Naive thymus-derived CD4-positive, alpha-beta T cell (primary cell): ENCODE data around the gene BAHD1. TPM values are rescaled to one million over a fixed set of nuclear protein-coding genes. Genes with fewer than 3 reads are reported as not detected.
A peak's percentile ranks its signal among the peaks of the same experiment; 100 is the strongest.

ENCODE experiments used
- ATAC-seq: fragments of 150-1000 bp; cut with Tn5 transposase; 2 replicates; pipeline ENCODE4 v1.10.0; 2021; ENCODE audit warnings: mild to moderate bottlenecking, moderate library complexity
- CTCF ChIA-PET: fragments of 350-600 bp; sonication (Branson Sonifier 250); formaldehyde crosslinking; loops from one replicate; lab custom pipeline; 2021; ENCODE audit warnings: antibody characterized with exemption; lab: Charles Lee
- POLR2A ChIA-PET: fragments of 350-600 bp; sonication (Branson Sonifier 250); formaldehyde crosslinking; loops from one replicate; lab custom pipeline; 2021; ENCODE audit warnings: antibody characterized with exemption, inconsistent platforms; lab: Charles Lee
- DNase-seq, 9 donors: peaks; one replicate each; pipeline versions ENCODE4 v3.0.0 to v3.0.0-alpha.2; 2020 to 2022; ENCODE audit warnings: mixed read lengths in 1 of 9
- H3K27ac ChIP-seq: one replicate; pipeline ENCODE4 v1.7.0; 2013; ENCODE audit warnings: mild to moderate bottlenecking, low read depth, low read length, moderate library complexity
- H3K27me3 ChIP-seq, 2 donors: one replicate each; pipeline ENCODE4 v1.7.0; 2013; ENCODE audit warnings: low read length in 2 of 2, mild to moderate bottlenecking in 2 of 2, moderate library complexity in 2 of 2; ENCODE audit not compliant: control insufficient read depth in 2 of 2, insufficient read depth in 2 of 2
- H3K36me3 ChIP-seq, 3 experiments: 1 replicate in 2 of 3; 2 replicates in 1 of 3; pipeline ENCODE4 v1.7.0; 2013; ENCODE audit warnings: low read length in 3 of 3, mild to moderate bottlenecking in 3 of 3, moderate library complexity in 1 of 3; ENCODE audit not compliant: insufficient read depth in 3 of 3, control insufficient read depth in 2 of 3
- H3K4me1 ChIP-seq, 2 donors: one replicate each; pipeline ENCODE4 v1.7.0; 2013; ENCODE audit warnings: low read length in 2 of 2, mild to moderate bottlenecking in 2 of 2, moderate library complexity in 1 of 2; ENCODE audit not compliant: control insufficient read depth in 2 of 2, insufficient read depth in 2 of 2
- H3K4me3 ChIP-seq: 2 replicates; pipeline ENCODE4 v1.7.0; 2013; ENCODE audit warnings: mild to moderate bottlenecking, low read length
- H3K9me3 ChIP-seq, 3 experiments: 1 replicate in 2 of 3; 2 replicates in 1 of 3; pipeline ENCODE4 v1.7.0; 2013; ENCODE audit warnings: low read length in 3 of 3; ENCODE audit not compliant: control insufficient read depth in 2 of 3
- H3K27ac Mint-ChIP-seq, 9 donors: one replicate each; pipeline ENCODE4 v1.8.0; 2020 to 2022; ENCODE audit warnings: mixed read lengths in 9 of 9, mild to moderate bottlenecking in 8 of 9, moderate library complexity in 5 of 9, inconsistent platforms in 2 of 9
- H3K27me3 Mint-ChIP-seq, 5 donors: one replicate each; pipeline ENCODE4 v1.8.0; 2021 to 2022; ENCODE audit warnings: mixed read lengths in 5 of 5, mild to moderate bottlenecking in 1 of 5
- H3K36me3 Mint-ChIP-seq, 5 donors: one replicate each; pipeline ENCODE4 v1.8.0; 2020 to 2022; ENCODE audit warnings: mixed read lengths in 5 of 5, mild to moderate bottlenecking in 3 of 5, inconsistent platforms in 1 of 5
- H3K4me1 Mint-ChIP-seq, 7 donors: one replicate each; pipeline ENCODE4 v1.8.0; 2020 to 2022; ENCODE audit warnings: mixed read lengths in 7 of 7, mild to moderate bottlenecking in 3 of 7, inconsistent platforms in 1 of 7
- H3K4me3 Mint-ChIP-seq, 10 donors: one replicate each; pipeline ENCODE4 v1.8.0; 2020 to 2022; ENCODE audit warnings: mild to moderate bottlenecking in 10 of 10, mixed read lengths in 10 of 10, moderate library complexity in 6 of 10, inconsistent platforms in 2 of 10
- H3K9me3 Mint-ChIP-seq, 11 donors: one replicate each; pipeline ENCODE4 v1.8.0; 2020 to 2022; ENCODE audit warnings: mixed read lengths in 11 of 11, mild to moderate bottlenecking in 4 of 11, inconsistent platforms in 1 of 11, moderate library complexity in 1 of 11
- intact Hi-C, 2 donors: fragments of 100-400 bp; cut with micrococcal nuclease; formaldehyde crosslinking; loops; one replicate each; pipeline ENCODE4 v1.15.1; 2023
- polyA plus RNA-seq, 2 donors: library from polyadenylated mRNA; unstranded; fragments of 300-500 nt; fragmentation: Illumina TruSeq; gene quantifications; one replicate each; pipeline ENCODE4 v1.2.3, GENCODE V29; 2021
- total RNA-seq, 6 experiments: library from RNA in 5 of 6; stranded (reverse) in 5 of 6; gene quantifications; 1 replicate in 5 of 6; 2 replicates in 1 of 6; pipeline ENCODE4 v1.2.3 and lab custom pipeline; 2021 to 2026

The BAHD1 gene
- total and polyA plus RNA-seq, 7 experiments from 2014 or later = 2.2 to 48.8 (median 29.6) TPM

DNA sequence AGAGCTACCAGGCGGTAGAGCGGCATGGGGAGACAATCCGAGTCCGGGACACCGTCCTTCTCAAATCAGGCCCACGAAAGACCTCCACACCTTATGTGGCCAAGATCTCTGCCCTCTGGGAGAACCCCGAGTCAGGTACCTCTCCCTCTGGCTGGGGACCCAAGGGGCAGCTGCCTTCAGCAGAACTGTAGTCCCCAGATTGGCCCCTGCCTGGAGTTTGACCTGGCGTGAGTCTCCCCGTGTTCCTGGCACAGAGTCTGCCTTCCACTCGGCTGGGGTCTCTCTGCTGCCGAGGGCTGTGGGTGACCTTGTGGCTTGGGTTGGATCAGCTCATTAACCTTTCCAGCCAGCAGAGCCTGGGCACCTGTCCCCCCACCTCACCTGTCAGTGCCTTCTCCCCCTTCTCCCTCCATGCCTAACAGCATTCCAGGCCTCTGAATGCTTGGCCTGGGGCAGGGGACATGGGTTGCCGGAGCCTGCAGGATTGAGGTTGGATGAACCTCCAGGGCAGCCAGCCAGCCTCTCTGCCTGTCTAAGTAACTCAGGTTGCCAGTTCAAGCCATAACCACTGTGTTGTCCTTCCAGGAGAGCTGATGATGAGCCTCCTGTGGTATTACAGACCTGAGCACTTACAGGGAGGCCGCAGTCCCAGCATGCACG is 23.3 kb downstream of the BAHD1 start:
- H3K9me3 ChIP-seq = no peaks in the 10 kb centered on the region
- H3K27ac ChIP-seq = no peak overlapping the region
- H3K27me3 ChIP-seq = no peaks in the 10 kb centered on the region
- no peak overlapping the region for H3K4me3 ChIP-seq
- DNase-seq (no peak), ATAC-seq (no peak)
- intact Hi-C loops = loop anchor here in 1 of 2 donors (10.0 kb wide), 1 partner anchor 341 kb away; the partner anchor contains the start of genes DNAJC17 and ZFYVE19
- peaks cover 0 to 22% (median 0%) of the 10 kb centered on the region in 5 donors for H3K36me3 Mint-ChIP-seq
- peaks cover 9 to 29% (median 17%) of the 10 kb centered on the region in 7 donors for H3K4me1 Mint-ChIP-seq
- peaks cover 0 to 72% (median 19%) of the 10 kb centered on the region in 3 experiments for H3K36me3 ChIP-seq
- peaks cover 0 to 17% of the 10 kb centered on the region in 2 donors for H3K4me1 ChIP-seq
- CTCF ChIA-PET = interaction anchor here (0.8 kb wide), 1 partner anchor 190 kb away, joined by 4 read pairs; no protein-coding TSS in a partner anchor
- no peaks in the 10 kb centered on the region for H3K27me3 Mint-ChIP-seq
- POLR2A ChIA-PET = interaction anchor here (1.3 to 3.3 kb wide), 2 partner anchors 8 to 11 kb away, joined by 3 to 17 read pairs; no protein-coding TSS in a partner anchor
- no peak overlapping the region for H3K4me3 Mint-ChIP-seq
- H3K27ac Mint-ChIP-seq = peak overlapping the region in 4 of 9 donors; percentile 21 to 66 (median 36)
- no peaks in the 10 kb centered on the region for H3K9me3 Mint-ChIP-seq

DNA sequence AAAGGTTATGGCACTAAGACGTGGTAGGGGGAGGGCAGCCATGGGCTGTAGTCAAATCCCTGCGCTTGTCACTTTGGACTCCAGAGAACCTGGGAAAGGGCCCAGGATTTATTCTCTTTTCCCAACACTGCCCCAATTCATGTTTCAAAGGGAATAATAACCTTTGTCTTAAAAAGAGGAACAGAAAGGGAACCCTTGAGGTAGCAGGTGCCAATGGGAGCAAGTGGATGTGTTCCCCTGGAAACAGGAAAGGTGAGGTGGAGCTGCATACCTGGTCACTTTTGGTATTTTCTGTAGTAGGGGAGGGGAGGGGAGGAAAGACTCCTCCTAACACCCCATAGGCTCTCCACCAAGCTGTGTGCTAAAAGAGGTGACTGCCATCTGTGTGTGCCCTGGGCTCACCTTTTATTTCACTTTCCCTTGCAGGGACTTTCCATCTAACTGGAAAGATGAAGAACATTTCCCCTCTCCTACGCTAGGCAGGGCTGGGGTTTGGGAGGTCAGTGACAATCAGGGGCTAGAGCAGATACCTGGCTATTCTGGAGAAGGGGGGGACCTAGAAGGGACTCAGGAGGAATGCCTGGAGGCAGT is 23.9 kb downstream of the BAHD1 start:
- H3K4me1 Mint-ChIP-seq = peaks cover 9 to 30% (median 18%) of the 10 kb centered on the region in 7 donors
- POLR2A ChIA-PET = interaction anchor here (0.6 to 3.3 kb wide), 3 partner anchors 8 to 1210 kb away, joined by 3 to 17 read pairs (median 3); no protein-coding TSS in a partner anchor
- H3K36me3 Mint-ChIP-seq = peaks cover 0 to 22% (median 0%) of the 10 kb centered on the region in 5 donors
- Histone ChIP-seq H3K4me3 (no peak overlapping the region), H3K27me3 (no peaks in the 10 kb centered on the region), H3K27ac (no peak overlapping the region), H3K4me1 (peaks cover 0 to 15% of the 10 kb centered on the region in 2 donors), H3K36me3 (peaks cover 0 to 65% (median 19%) of the 10 kb centered on the region in 3 experiments), H3K9me3 (no peaks in the 10 kb centered on the region)
- no peak for ATAC-seq
- intact Hi-C loops = loop anchor here in 1 of 2 donors (10.0 kb wide), 1 partner anchor 340 kb away; the partner anchor contains the start of genes DNAJC17 and ZFYVE19
- CTCF ChIA-PET = no interaction called here
- H3K9me3 Mint-ChIP-seq = no peaks in the 10 kb centered on the region
- H3K4me3 Mint-ChIP-seq = no peak overlapping the region
- H3K27me3 Mint-ChIP-seq = no peaks in the 10 kb centered on the region
- H3K27ac Mint-ChIP-seq = peak overlapping the region in 6 of 9 donors; percentile 10 to 80 (median 50)
- no peak for DNase-seq

DNA sequence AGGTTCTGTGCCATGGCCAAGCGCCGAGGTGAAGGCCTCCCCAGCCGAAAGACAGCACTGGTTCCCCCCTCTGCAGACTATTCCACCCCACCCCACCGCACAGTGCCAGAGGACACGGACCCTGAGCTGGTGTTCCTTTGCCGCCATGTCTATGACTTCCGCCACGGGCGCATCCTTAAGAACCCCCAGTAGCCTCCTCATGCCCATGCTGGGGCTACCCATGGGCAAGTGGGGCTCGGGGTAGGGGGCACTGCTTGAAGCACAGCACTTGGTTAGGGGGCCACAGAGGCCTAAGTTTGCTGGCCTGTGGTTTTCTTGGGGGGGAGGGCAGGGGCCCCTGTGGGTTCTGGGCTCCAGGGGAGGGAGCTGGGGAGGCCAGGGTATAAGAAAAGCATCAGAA is 25.2 kb downstream of the BAHD1 start:
- peaks cover 0 to 53% (median 19%) of the 10 kb centered on the region in 3 experiments for H3K36me3 ChIP-seq
- peaks cover 0 to 22% (median 0%) of the 10 kb centered on the region in 5 donors for H3K36me3 Mint-ChIP-seq
- no peaks in the 10 kb centered on the region for H3K27me3 Mint-ChIP-seq
- POLR2A ChIA-PET = interaction anchor here (0.5 to 1.4 kb wide), 2 partner anchors 12 to 864 kb away, joined by 3 to 4 read pairs; no protein-coding TSS in a partner anchor
- H3K27me3 ChIP-seq = no peaks in the 10 kb centered on the region
- H3K9me3 ChIP-seq = no peaks in the 10 kb centered on the region
- ATAC-seq = no peak
- H3K4me3 Mint-ChIP-seq = no peak overlapping the region
- peaks cover 0 to 6% of the 10 kb centered on the region in 2 donors for H3K4me1 ChIP-seq
- CTCF ChIA-PET = interaction anchor here (0.6 kb wide), 1 partner anchor 20 kb away, joined by 3 read pairs; no protein-coding TSS in a partner anchor
- peak overlapping the region in 4 of 9 donors; percentile 13 to 80 (median 46) for H3K27ac Mint-ChIP-seq
- no peak for DNase-seq
- H3K27ac ChIP-seq = no peak overlapping the region
- H3K4me1 Mint-ChIP-seq = peaks cover 9 to 36% (median 23%) of the 10 kb centered on the region in 7 donors
- intact Hi-C loops = loop anchor here in 1 of 2 donors (10.0 kb wide), 1 partner anchor 339 kb away; the partner anchor contains the start of genes DNAJC17 and ZFYVE19
- no peak overlapping the region for H3K4me3 ChIP-seq
- no peaks in the 10 kb centered on the region for H3K9me3 Mint-ChIP-seq

DNA sequence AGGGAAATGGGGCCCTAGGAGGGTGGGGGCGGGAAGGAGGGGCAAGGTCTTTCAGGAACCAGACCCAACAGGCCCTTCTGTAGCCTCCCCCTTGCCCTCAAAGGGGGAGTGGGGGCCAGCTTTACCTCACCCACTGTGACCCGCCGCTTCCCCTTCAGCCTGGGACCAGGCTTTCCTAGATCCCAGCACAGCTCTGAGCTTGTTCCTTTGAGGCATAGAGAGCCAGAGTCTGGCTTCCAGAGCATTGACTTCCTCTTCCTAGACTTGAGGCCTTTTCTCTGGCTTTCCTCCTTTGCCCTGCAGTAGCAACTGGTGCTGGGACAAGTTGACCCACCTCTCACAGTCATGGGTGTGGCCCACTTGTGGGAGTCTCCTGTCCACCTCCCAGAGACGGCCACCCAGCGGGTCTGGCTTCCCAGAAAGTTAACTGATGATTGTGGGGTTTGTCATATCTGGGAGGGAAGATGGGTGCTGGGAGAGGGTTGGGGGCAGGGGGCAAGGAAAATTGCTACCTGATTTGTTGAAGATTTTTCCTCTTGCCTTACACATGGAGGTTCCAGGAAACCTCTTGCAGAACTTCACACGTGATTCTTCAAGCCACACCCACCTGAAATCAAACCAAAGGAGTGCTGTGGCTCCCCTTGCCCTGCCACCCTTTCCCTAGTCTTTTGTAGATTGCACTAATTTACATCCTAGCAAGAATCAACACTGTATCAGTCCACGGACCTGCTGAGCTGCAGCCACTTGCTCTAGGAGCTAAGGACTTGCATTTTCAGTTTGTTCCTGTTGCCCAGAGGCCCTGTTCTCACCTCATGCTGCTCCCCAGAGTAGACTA is 25.9 kb downstream of the BAHD1 start:
- Mint-ChIP-seq H3K27ac (peak overlapping the region; percentile 25 to 86 (median 75)), H3K4me1 (peaks cover 11 to 38% (median 24%) of the 10 kb centered on the region in 7 donors), H3K4me3 (peak overlapping the region in 2 of 10 donors; percentile 13 to 32), H3K9me3 (no peaks in the 10 kb centered on the region), H3K27me3 (peaks cover 0 to under 1% (median 0%) of the 10 kb centered on the region in 5 donors), H3K36me3 (peaks cover 0 to 22% (median 1%) of the 10 kb centered on the region in 5 donors)
- H3K27ac ChIP-seq = no peak overlapping the region
- ATAC-seq = no peak
- H3K4me1 ChIP-seq = peaks cover 2 to 7% of the 10 kb centered on the region in 2 donors
- H3K36me3 ChIP-seq = peaks cover 0 to 48% (median 19%) of the 10 kb centered on the region in 3 experiments
- intact Hi-C loops = loop anchor here in 1 of 2 donors (10.0 kb wide), 1 partner anchor 338 kb away; the partner anchor contains the start of genes DNAJC17 and ZFYVE19
- POLR2A ChIA-PET = interaction anchor here (0.5 to 1.4 kb wide), 2 partner anchors 12 to 863 kb away, joined by 3 to 4 read pairs; no protein-coding TSS in a partner anchor
- no peak overlapping the region for H3K4me3 ChIP-seq
- no peak for DNase-seq
- CTCF ChIA-PET = interaction anchor here (0.6 kb wide), 1 partner anchor 20 kb away, joined by 3 read pairs; no protein-coding TSS in a partner anchor
- no peaks in the 10 kb centered on the region for H3K9me3 ChIP-seq
- no peaks in the 10 kb centered on the region for H3K27me3 ChIP-seq

DNA sequence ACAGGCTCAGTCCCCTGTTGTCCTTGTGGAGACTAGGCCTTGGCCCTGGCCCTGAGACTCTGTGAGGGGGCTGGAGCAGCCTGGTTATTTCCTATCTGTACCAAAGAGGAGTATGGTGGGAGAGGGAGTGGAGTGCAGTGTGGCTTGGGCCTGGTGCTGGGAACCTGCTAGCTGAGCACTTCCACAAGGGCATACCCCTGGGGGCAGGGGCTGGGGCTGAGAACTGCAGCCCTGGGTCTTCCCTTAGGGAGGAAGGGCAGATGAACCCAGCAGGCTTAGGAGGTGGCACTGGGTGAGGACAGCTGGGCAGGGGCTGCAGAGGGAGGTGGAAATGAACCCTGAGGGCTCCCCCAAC is 26.5 kb downstream of the BAHD1 start:
- DNase-seq (no peak), ATAC-seq (no peak)
- ChIA-PET CTCF (no interaction called here), POLR2A (no interaction called here)
- Histone ChIP-seq H3K27me3 (no peaks in the 10 kb centered on the region), H3K4me3 (no peak overlapping the region), H3K36me3 (peaks cover 0 to 42% (median 19%) of the 10 kb centered on the region in 3 experiments), H3K9me3 (no peaks in the 10 kb centered on the region), H3K27ac (peak overlapping the region; percentile 41), H3K4me1 (peaks cover 8 to 13% of the 10 kb centered on the region in 2 donors)
- peaks cover 15 to 42% (median 30%) of the 10 kb centered on the region in 7 donors for H3K4me1 Mint-ChIP-seq
- peak overlapping the region in 1 of 10 donors; percentile 13 for H3K4me3 Mint-ChIP-seq
- intact Hi-C loops = loop anchor here in 1 of 2 donors (10.0 kb wide), 1 partner anchor 338 kb away; the partner anchor contains the start of genes DNAJC17 and ZFYVE19
- peaks cover 0 to 22% (median 3%) of the 10 kb centered on the region in 5 donors for H3K36me3 Mint-ChIP-seq
- H3K27ac Mint-ChIP-seq = peak overlapping the region in 8 of 9 donors; percentile 28 to 86 (median 79)
- H3K27me3 Mint-ChIP-seq = peaks cover 0 to 3% (median 0%) of the 10 kb centered on the region in 5 donors
- H3K9me3 Mint-ChIP-seq = no peaks in the 10 kb centered on the region
